A549 treated with AZD2906 at 1 μM for 4 hours (cell line): ENCODE results near the gene MAP6. TPM values are rescaled to one million over a fixed set of nuclear protein-coding genes. Genes with fewer than 3 reads are reported as not detected.

Experiments used
- total RNA-seq: library from RNA; stranded (reverse); fragments of 200-300 nt; extraction: Qiagen RNA extraction; gene quantifications from 5 replicates; pipeline ENCODE4 v1.2.3, GENCODE V29; 2022

Gene MAP6
- total RNA-seq: 1.4 to 1.8 TPM (median 1.6 TPM) in 5 replicates

DNA sequence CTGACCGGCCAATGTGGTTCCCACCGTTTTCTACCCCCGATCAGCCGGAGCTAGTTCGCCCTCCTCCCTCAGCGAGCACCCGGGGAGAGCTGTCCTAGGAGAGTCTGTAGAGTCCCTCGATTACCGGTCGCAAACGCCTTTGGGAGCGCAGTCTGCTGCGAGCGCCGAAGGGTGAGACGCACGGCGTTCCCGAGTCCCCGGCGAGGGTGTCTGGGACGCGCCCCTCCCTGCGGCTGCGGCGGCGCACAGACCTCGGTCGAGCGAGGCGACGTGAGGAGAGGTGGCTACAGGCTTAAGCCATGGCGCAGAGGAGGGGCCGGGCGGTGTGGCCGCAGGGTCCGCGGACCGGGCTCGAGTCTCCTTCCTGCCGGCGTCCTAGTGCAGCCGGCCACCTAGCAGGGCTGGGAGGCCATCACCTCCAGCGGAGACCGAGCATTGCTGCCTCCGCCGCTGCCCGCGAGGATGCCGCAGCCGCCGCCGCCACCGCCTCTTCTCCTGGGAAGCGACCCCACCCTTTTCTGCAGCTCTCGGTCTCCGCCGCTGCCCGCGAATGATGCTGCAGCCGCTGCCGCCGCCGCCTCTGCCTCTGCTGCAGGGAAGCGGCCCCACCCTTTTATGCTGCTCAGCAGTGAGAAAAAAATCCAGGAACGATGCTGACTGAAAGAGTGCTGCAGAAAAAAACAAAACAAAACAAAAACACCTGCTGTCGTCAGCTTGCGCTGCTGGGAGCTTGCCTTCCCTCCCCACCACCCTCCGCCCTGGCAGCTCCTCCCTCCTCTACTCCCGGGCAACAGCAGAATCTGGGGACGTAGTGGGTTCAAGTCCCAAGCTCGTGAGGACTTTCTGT is at the start of gene MAP6:
Gene MAP6, minus strand, starts transcription at position 588 of the 847 bp plus-strand sequence. CDS start 669 bp downstream, outside the sequence.

DNA sequence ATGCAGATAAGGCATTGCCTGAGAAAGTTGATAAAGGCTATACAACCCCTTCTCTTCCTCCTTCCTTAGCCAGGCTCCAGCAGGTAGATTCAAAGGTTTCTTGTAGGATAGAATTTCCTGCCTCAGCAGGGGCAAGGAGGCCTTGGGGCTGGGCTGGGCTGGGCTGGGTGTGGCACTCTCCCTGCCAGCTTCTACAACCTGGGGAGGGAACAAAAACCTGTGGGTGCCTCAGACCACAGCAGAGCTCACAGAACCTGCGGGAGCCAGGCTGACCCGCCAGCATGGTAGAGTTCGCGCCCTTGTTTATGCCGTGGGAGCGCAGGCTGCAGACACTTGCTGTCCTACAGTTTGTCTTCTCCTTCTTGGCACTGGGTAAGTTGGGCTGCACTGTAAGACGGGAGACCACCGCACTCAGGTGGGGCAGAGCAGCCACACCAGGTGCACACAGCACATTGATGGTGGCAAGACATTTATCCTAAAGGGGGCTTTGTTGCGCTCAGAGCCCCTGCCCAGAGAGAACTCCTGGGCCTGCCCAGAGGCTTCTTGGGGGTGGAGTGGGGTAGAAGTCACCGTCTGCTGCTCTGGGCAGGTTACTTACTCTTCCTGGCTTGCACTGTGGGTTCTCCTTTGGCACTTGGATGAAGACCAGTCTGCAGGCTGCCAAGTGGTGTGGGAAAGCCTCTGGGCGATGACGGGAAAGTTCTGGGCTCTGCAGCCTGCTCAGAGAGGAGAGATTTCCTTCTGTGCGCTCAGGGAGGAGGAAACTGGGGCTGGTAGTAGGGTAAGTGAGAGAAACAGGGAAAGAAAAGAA is 49.0 kb upstream of the MAP6 start, which contains the start of gene MOGAT2:
Gene MOGAT2, plus strand, starts transcription at position 231 of the 811 bp plus-strand sequence. Its CDS starts 51 bp downstream, at position 282.

DNA sequence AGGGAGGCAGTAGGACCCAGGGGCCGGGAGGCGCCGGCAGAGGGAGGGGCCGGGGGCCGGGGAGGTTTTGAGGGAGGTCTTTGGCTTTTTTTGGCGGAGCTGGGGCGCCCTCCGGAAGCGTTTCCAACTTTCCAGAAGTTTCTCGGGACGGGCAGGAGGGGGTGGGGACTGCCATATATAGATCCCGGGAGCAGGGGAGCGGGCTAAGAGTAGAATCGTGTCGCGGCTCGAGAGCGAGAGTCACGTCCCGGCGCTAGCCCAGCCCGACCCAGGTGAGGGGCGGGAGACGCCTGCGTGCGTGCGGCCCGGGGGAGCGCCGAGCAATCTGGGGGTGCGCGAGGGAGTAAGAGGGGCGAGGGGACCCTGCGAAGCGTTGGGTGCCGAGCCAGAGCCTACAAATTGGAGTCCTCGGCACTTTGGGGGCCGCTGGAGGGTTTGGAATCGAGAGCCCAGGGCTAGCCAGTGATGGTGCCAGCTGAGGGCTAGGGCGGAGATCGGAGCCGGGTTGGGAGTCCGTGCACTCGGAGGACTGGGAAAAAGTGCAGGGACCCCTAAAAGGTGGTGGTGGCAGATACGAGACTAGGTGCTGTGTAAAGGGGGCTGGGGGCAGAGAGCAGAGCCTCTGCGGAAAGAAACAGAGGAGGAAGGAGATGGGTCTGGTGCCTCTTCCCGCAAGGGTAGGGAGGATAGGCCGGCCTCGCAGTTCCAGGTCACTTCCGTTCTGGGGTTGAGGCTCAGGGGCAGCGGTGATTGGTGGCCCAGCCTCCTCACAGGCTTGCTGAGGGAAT is 106.6 kb downstream of the MAP6 start, which contains the start of gene SERPINH1:
Gene SERPINH1, plus strand, starts transcription at position 206 of the 788 bp plus-strand sequence. CDS start 4,097 bp downstream, outside the sequence.

Other genes with a start within 250 kb of the MAP6 start
- 0.75 to 1.4 TPM (median 1.3 TPM) in 5 replicates for gene KLHL35, start 235.8 kb downstream of the MAP6 start, total RNA-seq
- 9.0 to 14.9 TPM (median 12.5 TPM) in 5 replicates for gene GDPD5, start 143.1 kb downstream of the MAP6 start, total RNA-seq
- 64.4 to 92.0 TPM (median 89.2 TPM) in 5 replicates for gene SERPINH1, start 106.8 kb downstream of the MAP6 start, total RNA-seq
- gene MOGAT2, start 48.8 kb upstream of the MAP6 start, total RNA-seq: not detected in 5 replicates
- gene DGAT2, start 99.7 kb upstream of the MAP6 start, total RNA-seq: 1.0 to 1.7 TPM (median 1.5 TPM) in 5 replicates
- 9.7 to 14.2 TPM (median 10.3 TPM) in 5 replicates for gene UVRAG, start 146.2 kb upstream of the MAP6 start, total RNA-seq